DMS153 treated with DMSO at 0.1 percent for 48 hours (cell line): Measurements from ENCODE around the gene TECPR1.

Source experiments
- DNase-seq: peaks from one replicate; lab custom pipeline; 2025; ENCODE audit not compliant: unreplicated experiment; lab: John Stamatoyannopoulos, UW

The TECPR1 gene

GRCh38 chr7:98193474-98194180 lies 58.4 kb downstream of the TECPR1 start:
- no peak for DNase-seq

GRCh38 chr7:98192781-98193457 lies 59.1 kb downstream of the TECPR1 start:
- no peak for DNase-seq

GRCh38 chr7:98191668-98192431 lies 60.2 kb downstream of the TECPR1 start:
- no peak for DNase-seq

- no peak for DNase-seq
Measured at GRCh38 chr7:98189559-98189958, 62.5 kb downstream of the TECPR1 start.

- DNase-seq: no peak
Measured at GRCh38 chr7:98187138-98187502, 64.9 kb downstream of the TECPR1 start.

- DNase-seq: no peak
Measured at GRCh38 chr7:98186452-98187137, 65.4 kb downstream of the TECPR1 start.

GRCh38 chr7:98185101-98185500 lies 66.9 kb downstream of the TECPR1 start:
- DNase-seq: no peak

- DNase-seq: no peak
Measured at GRCh38 chr7:98180751-98181150, 71.3 kb downstream of the TECPR1 start.

- no peak for DNase-seq
Measured at GRCh38 chr7:98178762-98179490, 73.1 kb downstream of the TECPR1 start.

GRCh38 chr7:98178321-98178720 lies 73.7 kb downstream of the TECPR1 start:
- DNase-seq: peak; percentile 41

- DNase-seq: no peak
Measured at GRCh38 chr7:98177553-98177952, 74.5 kb downstream of the TECPR1 start.

GRCh38 chr7:98175260-98175940 lies 76.6 kb downstream of the TECPR1 start:
- DNase-seq: no peak

- no peak for DNase-seq
Measured at GRCh38 chr7:98174334-98175259, 77.4 kb downstream of the TECPR1 start.

- no peak for DNase-seq
Measured at GRCh38 chr7:98171449-98171848, 80.6 kb downstream of the TECPR1 start.

GRCh38 chr7:98170966-98171365 lies 81.1 kb downstream of the TECPR1 start:
- DNase-seq: no peak

- DNase-seq: no peak
Measured at GRCh38 chr7:98168904-98169621, 83.0 kb downstream of the TECPR1 start.

GRCh38 chr7:98168181-98168903 lies 83.7 kb downstream of the TECPR1 start:
- peak; percentile 63 for DNase-seq

GRCh38 chr7:98167653-98168052 lies 84.4 kb downstream of the TECPR1 start:
- no peak for DNase-seq
